CD14-positive monocyte (primary cell): ENCODE results near the gene PELI2. TPM values are rescaled to one million over a fixed set of nuclear protein-coding genes. Genes with fewer than 3 reads are reported as not detected.

Experiments
- DNase-seq, 3 donors: peaks; one replicate each; pipeline ENCODE4 v3.0.0-alpha.2; 2011 to 2022
- H2AFZ ChIP-seq: 2 replicates; pipeline ENCODE4 v1.6.0; 2012; ENCODE audit warnings: mild to moderate bottlenecking, low read depth, low read length, inconsistent platforms; ENCODE audit not compliant: insufficient read depth, poor library complexity, severe bottlenecking
- H3K27ac ChIP-seq, 2 donors: 1 replicate in 1 of 2; 2 replicates in 1 of 2; pipeline ENCODE4 v1.5.1; 2012 to 2013; ENCODE audit warnings: low read length in 2 of 2, control low read depth in 1 of 2, inconsistent platforms in 1 of 2, low read depth in 1 of 2, mild to moderate bottlenecking in 1 of 2
- H3K27me3 ChIP-seq, 2 donors: one replicate each; pipeline versions ENCODE4 v1.6.0 to v1.6.1; 2011 to 2013; ENCODE audit warnings: low read length in 2 of 2; ENCODE audit not compliant: control insufficient read depth in 2 of 2, insufficient read depth in 2 of 2
- H3K36me3 ChIP-seq, 2 donors: replicated peaks in 1 of 2; 1 replicate in 1 of 2; 2 replicates in 1 of 2; pipeline versions ENCODE4 v1.5.1 to v1.6.1; 2012 to 2013; ENCODE audit warnings: low read length in 2 of 2, control low read depth in 1 of 2, inconsistent platforms in 1 of 2, mild to moderate bottlenecking in 1 of 2; ENCODE audit not compliant: insufficient read depth in 2 of 2, control insufficient read depth in 1 of 2
- H3K4me1 ChIP-seq, 2 donors: 1 replicate in 1 of 2; 2 replicates in 1 of 2; pipeline versions ENCODE4 v1.5.1 to v1.6.1; 2012 to 2013; ENCODE audit warnings: low read length in 2 of 2, control low read depth in 1 of 2, inconsistent platforms in 1 of 2, mild to moderate bottlenecking in 1 of 2, moderate library complexity in 1 of 2; ENCODE audit not compliant: insufficient read depth in 2 of 2, control insufficient read depth in 1 of 2
- H3K4me2 ChIP-seq: replicated peaks from 2 replicates; pipeline ENCODE3; 2012; ENCODE audit warnings: low read length, moderate library complexity, mild to moderate bottlenecking; ENCODE audit not compliant: poor library complexity, severe bottlenecking; ENCODE audit errors: extremely low read depth
- H3K4me3 ChIP-seq, 3 experiments: fragments of 200-600 bp in 1 of 3; sonication (generic) in 1 of 3; replicated peaks in 1 of 3; 1 replicate in 2 of 3; 2 replicates in 1 of 3; pipeline ENCODE4 v1.5.1; 2011 to 2013; ENCODE audit warnings: low read length in 3 of 3, mild to moderate bottlenecking in 3 of 3, control low read depth in 2 of 3, low read depth in 2 of 3, inconsistent platforms in 1 of 3, moderate library complexity in 1 of 3
- H3K79me2 ChIP-seq: 2 replicates; pipeline ENCODE4 v1.6.0; 2012; ENCODE audit warnings: mild to moderate bottlenecking, control low read depth, inconsistent platforms, low read length, moderate library complexity; ENCODE audit not compliant: insufficient read depth
- H3K9ac ChIP-seq: 2 replicates; pipeline ENCODE4 v1.6.0; 2017; ENCODE audit warnings: low read length, mild to moderate bottlenecking; ENCODE audit not compliant: insufficient read depth, poor library complexity, severe bottlenecking
- H3K9me3 ChIP-seq, 2 donors: replicated peaks in 1 of 2; 1 replicate in 1 of 2; 2 replicates in 1 of 2; pipeline versions ENCODE4 v1.5.1 to v1.6.1; 2012 to 2013; ENCODE audit warnings: low read length in 2 of 2, control low read depth in 1 of 2; ENCODE audit not compliant: control insufficient read depth in 1 of 2, insufficient read depth in 1 of 2
- H4K20me1 ChIP-seq: 2 replicates; pipeline ENCODE4 v1.6.0; 2012; ENCODE audit warnings: mild to moderate bottlenecking, low read length, control low read depth, moderate library complexity; ENCODE audit not compliant: insufficient read depth
- H3K27ac Mint-ChIP-seq, 7 donors: one replicate each; pipeline ENCODE4 v1.8.0; 2020; ENCODE audit warnings: mild to moderate bottlenecking in 7 of 7, mixed read lengths in 7 of 7, moderate library complexity in 6 of 7, inconsistent platforms in 2 of 7
- H3K27me3 Mint-ChIP-seq, 3 donors: one replicate each; pipeline ENCODE4 v1.8.0; 2021 to 2022; ENCODE audit warnings: low read depth in 3 of 3, mild to moderate bottlenecking in 3 of 3, mixed read lengths in 3 of 3, moderate library complexity in 3 of 3, inconsistent platforms in 1 of 3
- H3K36me3 Mint-ChIP-seq, 2 donors: one replicate each; pipeline ENCODE4 v1.8.0; 2020; ENCODE audit warnings: mixed read lengths in 2 of 2, inconsistent platforms in 1 of 2, mild to moderate bottlenecking in 1 of 2
- H3K4me1 Mint-ChIP-seq: one replicate; pipeline ENCODE4 v1.8.0; 2020; ENCODE audit warnings: mild to moderate bottlenecking, mixed read lengths
- H3K4me3 Mint-ChIP-seq, 2 donors: one replicate each; pipeline ENCODE4 v1.8.0; 2020; ENCODE audit warnings: mild to moderate bottlenecking in 2 of 2, mixed read lengths in 2 of 2, moderate library complexity in 1 of 2
- H3K9me3 Mint-ChIP-seq, 7 donors: one replicate each; pipeline ENCODE4 v1.8.0; 2020 to 2022; ENCODE audit warnings: mixed read lengths in 7 of 7, mild to moderate bottlenecking in 6 of 7, moderate library complexity in 6 of 7, inconsistent platforms in 2 of 7
- CTCF ChIP-seq: fragments of 200-600 bp; IDR thresholded peaks from one replicate; pipeline ENCODE4 v1.8.0; 2022; ENCODE audit warnings: antibody characterized with exemption, mild to moderate bottlenecking
- WGBS: methylation state at CpG from one replicate; pipeline ENCODE4 v1.1.5; 2013; ENCODE audit warnings: missing lambda C conversion rate; ENCODE audit not compliant: insufficient coverage; 5-methylcytosine and 5-hydroxymethylcytosine counted together
- intact Hi-C, 2 donors: fragments of 100-400 bp; cut with micrococcal nuclease; formaldehyde crosslinking; loops; one replicate each; pipeline versions ENCODE4 v1.15.0 to v1.15.1; 2023
- polyA plus RNA-seq, 3 donors: library from polyadenylated mRNA; depleted of rRNA in 1 of 3; unstranded in 2 of 3; stranded (reverse) in 1 of 3; fragments of 300-500 nt in 2 of 3; fragments of >200 nt in 1 of 3; fragmentation: Illumina TruSeq in 2 of 3; gene quantifications; 1 replicate in 2 of 3; 2 replicates in 1 of 3; pipeline ENCODE4 v1.2.3, GENCODE V29; 2012 to 2021

The PELI2 gene
- polyA plus RNA-seq, 3 donors, result 10.1 to 35.8 (median 12.5) TPM

GRCh38 chr14:56273951-56274350, 155.7 kb downstream of the PELI2 start:
- Histone ChIP-seq H3K27me3 (no peaks in the 10 kb centered on the region), H3K9me3 (no peaks in the 10 kb centered on the region), H3K4me3 (no peak overlapping the region), H3K79me2 (peaks cover 14% of the 10 kb centered on the region), H3K27ac (no peak overlapping the region), H3K9ac (no peak overlapping the region), H2AFZ (no peak overlapping the region), H3K4me2 (no peak overlapping the region), H3K36me3 (peaks cover 0 to 13% of the 10 kb centered on the region in 2 donors), H4K20me1 (peaks cover 89% of the 10 kb centered on the region), H3K4me1 (no peaks in the 10 kb centered on the region)
- intact Hi-C loops, result no loop called here
- no peak overlapping the region for H3K4me3 Mint-ChIP-seq
- H3K27ac Mint-ChIP-seq, result no peak overlapping the region
- DNase-seq, result no peak
- peaks cover 12% of the 10 kb centered on the region for H3K4me1 Mint-ChIP-seq
- TF ChIP-seq CTCF, result no peak
- no peaks in the 10 kb centered on the region for H3K27me3 Mint-ChIP-seq
- H3K9me3 Mint-ChIP-seq, result no peaks in the 10 kb centered on the region
- peaks cover 3 to 15% of the 10 kb centered on the region in 2 donors for H3K36me3 Mint-ChIP-seq
- WGBS, result no CpG with 5 or more reads among the region's 6 CpGs

GRCh38 chr14:56274556-56274955, 156.3 kb downstream of the PELI2 start:
- Histone ChIP-seq H3K79me2 (peaks cover 14% of the 10 kb centered on the region), H3K4me2 (no peak overlapping the region), H3K27ac (no peak overlapping the region), H4K20me1 (peaks cover 85% of the 10 kb centered on the region), H3K36me3 (peaks cover 0 to 8% of the 10 kb centered on the region in 2 donors), H3K27me3 (no peaks in the 10 kb centered on the region), H2AFZ (no peak overlapping the region), H3K9ac (no peak overlapping the region), H3K4me3 (no peak overlapping the region), H3K4me1 (no peaks in the 10 kb centered on the region), H3K9me3 (no peaks in the 10 kb centered on the region)
- TF ChIP-seq CTCF, result no peak
- H3K4me3 Mint-ChIP-seq, result no peak overlapping the region
- peaks cover 3 to 15% of the 10 kb centered on the region in 2 donors for H3K36me3 Mint-ChIP-seq
- H3K4me1 Mint-ChIP-seq, result peaks cover 12% of the 10 kb centered on the region
- no peaks in the 10 kb centered on the region for H3K27me3 Mint-ChIP-seq
- intact Hi-C loops, result no loop called here
- no peaks in the 10 kb centered on the region for H3K9me3 Mint-ChIP-seq
- DNase-seq, result no peak
- WGBS, result no CpG with 5 or more reads among the region's 1 CpG
- H3K27ac Mint-ChIP-seq, result peak overlapping the region in 2 of 7 donors; percentile 26 to 37
